Caco-2 (cell line): ENCODE results near the gene ZNF398. TPM values are rescaled to one million over a fixed set of nuclear protein-coding genes. Genes with fewer than 3 reads are reported as not detected.

Experiments
- BruUV-seq: library from RNA; stranded (reverse); fragments of 400-500 nt; replicated peaks from 2 replicates; lab custom pipeline; 2021; lab: Mats Ljungman, UMichigan
- CTCF ChIA-PET: fragments of 300-600 bp; sonication (Branson Sonifier 250); formaldehyde crosslinking; loops from one replicate; lab custom pipeline; 2022; ENCODE audit warnings: antibody characterized with exemption; lab: Charles Lee
- POLR2A ChIA-PET: fragments of 300-600 bp; sonication (Branson Sonifier 250); formaldehyde crosslinking; loops from one replicate; lab custom pipeline; 2022; ENCODE audit warnings: antibody characterized with exemption; lab: Charles Lee
- DNase-seq, 2 experiments: peaks; one replicate each; pipeline versions ENCODE4 v3.0.0 to v3.0.0-alpha.2; 2020 to 2022
- H3K27me3 ChIP-seq: replicated peaks from 2 replicates; pipeline ENCODE4 v1.6.0; 2011; ENCODE audit warnings: low read length; ENCODE audit not compliant: control insufficient read depth, insufficient read depth
- H3K36me3 ChIP-seq: 2 replicates; pipeline ENCODE4 v1.5.1; 2011; ENCODE audit warnings: low read length; ENCODE audit not compliant: control insufficient read depth, insufficient read depth
- H3K4me1 ChIP-seq: fragments of 250-450 bp; sonication (Bioruptor Pico); 2 replicates; pipeline ENCODE4 v1.5.1; 2020; ENCODE audit warnings: mild to moderate bottlenecking
- H3K4me3 ChIP-seq: 2 replicates; pipeline ENCODE4 v1.5.1; 2011; ENCODE audit warnings: low read depth, mild to moderate bottlenecking, control low read depth, low read length
- H3K9me3 ChIP-seq: fragments of 250-450 bp; sonication (Bioruptor Pico); 2 replicates; pipeline ENCODE4 v1.5.1; 2020; ENCODE audit warnings: mild to moderate bottlenecking, moderate library complexity
- H3K27ac Mint-ChIP-seq: one replicate; pipeline ENCODE4 v1.8.0; 2022; ENCODE audit warnings: mixed read lengths; ENCODE audit not compliant: unreplicated experiment
- H3K27me3 Mint-ChIP-seq: one replicate; pipeline ENCODE4 v1.8.0; 2022; ENCODE audit warnings: mixed read lengths; ENCODE audit not compliant: insufficient read depth, unreplicated experiment
- H3K36me3 Mint-ChIP-seq: one replicate; pipeline ENCODE4 v1.8.0; 2022; ENCODE audit warnings: mild to moderate bottlenecking, mixed read lengths; ENCODE audit not compliant: insufficient read depth, unreplicated experiment
- H3K4me1 Mint-ChIP-seq: one replicate; pipeline ENCODE4 v1.8.0; 2022; ENCODE audit warnings: low read depth, mixed read lengths; ENCODE audit not compliant: unreplicated experiment
- H3K4me3 Mint-ChIP-seq: one replicate; pipeline ENCODE4 v1.8.0; 2022; ENCODE audit warnings: mild to moderate bottlenecking, moderate library complexity, mixed read lengths; ENCODE audit not compliant: unreplicated experiment
- H3K9me3 Mint-ChIP-seq: one replicate; pipeline ENCODE4 v1.8.0; 2022; ENCODE audit warnings: mixed read lengths; ENCODE audit not compliant: unreplicated experiment
- CTCF ChIP-seq, 2 experiments: fragments of 200-600 bp in 1 of 2; IDR thresholded peaks; 1 replicate in 1 of 2; 2 replicates in 1 of 2; pipeline versions ENCODE4 v1.5.1 to v1.8.0; 2011 to 2022; ENCODE audit warnings: antibody characterized with exemption in 1 of 2, control low read depth in 1 of 2, inconsistent platforms in 1 of 2, low read depth in 1 of 2, low read length in 1 of 2, mild to moderate bottlenecking in 1 of 2, moderate library complexity in 1 of 2; ENCODE audit not compliant: insufficient read depth in 1 of 2, severe bottlenecking in 1 of 2, unreplicated experiment in 1 of 2
- intact Hi-C: fragments of 100-400 bp; cut with micrococcal nuclease; formaldehyde crosslinking; loops from one replicate; pipeline ENCODE4 v1.10.0; 2022; ENCODE audit not compliant: unreplicated experiment
- total RNA-seq: library from RNA; stranded (reverse); gene quantifications from 2 replicates; pipeline ENCODE4 v1.2.3, GENCODE V29; 2022

The ZNF398 gene
- total RNA-seq, 1 experiment from 2014 or later, result 13.4 TPM

GRCh38 chr7:149226840-149227494 is 79.7 kb downstream of the ZNF398 start:
- no peaks in the 10 kb centered on the region for H3K4me1 ChIP-seq

GRCh38 chr7:149228831-149229471 is 81.7 kb downstream of the ZNF398 start:
- Mint-ChIP-seq H3K9me3 (no peaks in the 10 kb centered on the region), H3K36me3 (peaks cover 51% of the 10 kb centered on the region), H3K4me3 (no peak overlapping the region), H3K27me3 (no peaks in the 10 kb centered on the region), H3K4me1 (no peaks in the 10 kb centered on the region), H3K27ac (no peak overlapping the region)
- ChIA-PET CTCF (interaction anchor here (1.2 kb wide), 1 partner anchor 33 kb away, joined by 3 read pairs; the partner anchor contains the start of gene ZNF783), POLR2A (interaction anchor here (0.6 kb wide), 1 partner anchor 854 kb away, joined by 3 read pairs; no protein-coding TSS in a partner anchor)
- Histone ChIP-seq H3K4me1 (no peaks in the 10 kb centered on the region), H3K9me3 (no peaks in the 10 kb centered on the region), H3K27me3 (no peaks in the 10 kb centered on the region), H3K4me3 (no peak overlapping the region), H3K36me3 (no peaks in the 10 kb centered on the region; the same call in 1 of the 2 replicates)
- TF ChIP-seq CTCF (IDR thresholded peaks at IDR 0.05; ENCODE audit: insufficient read depth in 1 of 2, low read depth in 1 of 2, low read length in 1 of 2, severe bottlenecking in 1 of 2, unreplicated experiment in 1 of 2), result no peak
- no peak for DNase-seq
- BruUV-seq, result TSS peak; percentile 33
- intact Hi-C loops, result loop anchor here (2.0 kb wide), 1 partner anchor 34 kb away; the partner anchor contains the start of gene ZNF282

More at GRCh38 chr7:149226840-149227494, 79.7 kb downstream of the ZNF398 start:
- no peak for DNase-seq
- Histone ChIP-seq H3K9me3 (no peaks in the 10 kb centered on the region), H3K36me3 (no peaks in the 10 kb centered on the region; the same call in 1 of the 2 replicates), H3K4me3 (no peak overlapping the region), H3K27me3 (no peaks in the 10 kb centered on the region)
- no peak overlapping the region for H3K27ac Mint-ChIP-seq
- H3K36me3 Mint-ChIP-seq, result peaks cover 52% of the 10 kb centered on the region
- no TSS peak for BruUV-seq
- H3K27me3 Mint-ChIP-seq, result no peaks in the 10 kb centered on the region
- no peaks in the 10 kb centered on the region for H3K4me1 Mint-ChIP-seq
- H3K4me3 Mint-ChIP-seq, result no peak overlapping the region
- TF ChIP-seq CTCF (IDR thresholded peaks at IDR 0.05; ENCODE audit: insufficient read depth in 1 of 2, low read depth in 1 of 2, low read length in 1 of 2, severe bottlenecking in 1 of 2, unreplicated experiment in 1 of 2), result no peak
- intact Hi-C loops, result no loop called here
- no peaks in the 10 kb centered on the region for H3K9me3 Mint-ChIP-seq
- POLR2A ChIA-PET, result no interaction called here
- CTCF ChIA-PET, result no interaction called here

- Mint-ChIP-seq H3K4me1 (no peaks in the 10 kb centered on the region), H3K36me3 (peaks cover 46% of the 10 kb centered on the region), H3K9me3 (no peaks in the 10 kb centered on the region), H3K27ac (peak overlapping the region; percentile 21), H3K27me3 (no peaks in the 10 kb centered on the region), H3K4me3 (no peak overlapping the region)
- no peaks in the 10 kb centered on the region for H3K9me3 ChIP-seq
- no peak overlapping the region for H3K4me3 ChIP-seq
- POLR2A ChIA-PET, result interaction anchor here (0.6 kb wide), 1 partner anchor 855 kb away, joined by 3 read pairs; no protein-coding TSS in a partner anchor
- DNase-seq, result no peak
- no TSS peak for BruUV-seq
- H3K4me1 ChIP-seq, result no peaks in the 10 kb centered on the region
- intact Hi-C loops, result loop anchor here (2.0 kb wide), 1 partner anchor 35 kb away; the partner anchor contains the start of gene ZNF282
- no peaks in the 10 kb centered on the region for H3K27me3 ChIP-seq
- no peak for TF ChIP-seq CTCF (IDR thresholded peaks at IDR 0.05; ENCODE audit: insufficient read depth in 1 of 2, low read depth in 1 of 2, low read length in 1 of 2, severe bottlenecking in 1 of 2, unreplicated experiment in 1 of 2)
- H3K36me3 ChIP-seq, result no peaks in the 10 kb centered on the region
- CTCF ChIA-PET, result interaction anchor here (1.2 kb wide), 1 partner anchor 32 kb away, joined by 3 read pairs; the partner anchor contains the start of gene ZNF783
Measured at GRCh38 chr7:149229526-149229925, 82.3 kb downstream of the ZNF398 start.
